GM12892 (cell line): Measurements from ENCODE around the gene CNGA4.

ENCODE experiments used
- POLR2A ChIP-seq: IDR thresholded peaks from 2 replicates; pipeline ENCODE4 v1.6.1; 2011; ENCODE audit warnings: low read depth, low read length, control low read depth
- POLR2AphosphoS5 ChIP-seq: IDR thresholded peaks from 2 replicates; pipeline ENCODE4 v1.6.1; 2011; ENCODE audit warnings: low read depth, low read length, control low read depth

DNA sequence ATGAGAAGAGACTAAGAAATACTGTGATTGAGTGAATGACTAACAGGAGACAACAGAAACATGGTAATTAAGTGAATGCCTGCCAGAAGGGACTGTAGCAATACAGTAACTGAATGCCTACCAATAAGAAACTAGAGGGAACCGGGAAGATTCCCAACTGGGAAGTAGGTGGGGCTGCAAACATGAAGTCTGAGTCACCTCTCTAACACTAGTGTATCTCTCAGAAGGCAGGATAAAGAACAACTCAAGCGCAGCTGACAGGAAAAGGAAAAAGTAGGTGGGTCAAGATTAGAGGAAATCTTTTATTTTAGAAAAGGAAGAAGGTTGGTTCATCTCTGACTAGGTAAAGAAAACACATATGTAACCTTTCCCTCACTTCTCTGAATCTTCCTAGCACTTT is 19.5 kb upstream of the CNGA4 start:
- TF ChIP-seq POLR2A (no peak), POLR2AphosphoS5 (no peak)
